HepG2 (cell line): ENCODE data around the gene NES.

Experiments used
- BCLAF1 ChIP-seq: fragments of 450-650 bp; IDR thresholded peaks from 2 replicates; pipeline ENCODE4 v1.6.1; 2017; ENCODE audit warnings: mild to moderate bottlenecking
- CTCF ChIP-seq: sonication (generic); formaldehyde crosslinking; IDR thresholded peaks from 2 replicates; pipeline ENCODE4 v1.5.0; 2020; ENCODE audit warnings: mild to moderate bottlenecking, missing genetic modification reagents, moderate library complexity
- KDM1A ChIP-seq: IDR thresholded peaks from 2 replicates; pipeline ENCODE4 v1.6.1; 2016; ENCODE audit warnings: missing compliant biosample characterization
- PATZ1 ChIP-seq: sonication (generic); formaldehyde crosslinking; IDR thresholded peaks from 2 replicates; pipeline ENCODE4 v1.4.0; 2020; ENCODE audit warnings: missing genetic modification reagents
- PCBP2 ChIP-seq: fragments of 200-400 bp; formaldehyde crosslinking; optimal IDR thresholded peaks from 2 replicates; pipeline ENCODE3; 2018; ENCODE audit warnings: low read length, low read depth; ENCODE audit not compliant: poor library complexity, severe bottlenecking
- RFX5 ChIP-seq: IDR thresholded peaks from 2 replicates; pipeline ENCODE4 v1.6.1; 2011; ENCODE audit warnings: low read depth, low read length, improper control_type of control experiment
- ZNF709 ChIP-seq: sonication (generic); formaldehyde crosslinking; IDR thresholded peaks from 2 replicates; pipeline ENCODE4 v1.5.0; 2020; ENCODE audit warnings: mild to moderate bottlenecking, missing genetic modification reagents

GRCh38 chr1:156654700-156655099 lies 22.5 kb downstream of the NES start:
- no peak for TF ChIP-seq CTCF (CRISPR knock-in tag)
- TF ChIP-seq BCLAF1, result no peak
- no peak for TF ChIP-seq PATZ1
- TF ChIP-seq ZNF709 (CRISPR knock-in tag), result no peak
- no peak for TF ChIP-seq PCBP2
- no peak for TF ChIP-seq KDM1A
- no peak for TF ChIP-seq RFX5
